Measurements from ENCODE around the gene APBB1IP.

- TF ChIP-seq CTCF (IDR thresholded peaks at IDR 0.05) (no peak), EZH2phosphoT487 (IDR thresholded peaks at IDR 0.05) (no peak), EZH2 (IDR thresholded peaks at IDR 0.05) (no peak)
These were observed 50.9 kb downstream of the APBB1IP start for GRCh38 chr10:26489081-26489480.
